Effector CD4-positive, alpha-beta T cell (primary cell): ENCODE data around the gene DUSP5.

Source experiments
- DNase-seq: peaks from one replicate; pipeline ENCODE4 v3.0.0-alpha.2; 2020

The DUSP5 gene

GRCh38 chr10:110481919-110482318, 15.8 kb upstream of the DUSP5 start:
- DNase-seq: no peak

DNA sequence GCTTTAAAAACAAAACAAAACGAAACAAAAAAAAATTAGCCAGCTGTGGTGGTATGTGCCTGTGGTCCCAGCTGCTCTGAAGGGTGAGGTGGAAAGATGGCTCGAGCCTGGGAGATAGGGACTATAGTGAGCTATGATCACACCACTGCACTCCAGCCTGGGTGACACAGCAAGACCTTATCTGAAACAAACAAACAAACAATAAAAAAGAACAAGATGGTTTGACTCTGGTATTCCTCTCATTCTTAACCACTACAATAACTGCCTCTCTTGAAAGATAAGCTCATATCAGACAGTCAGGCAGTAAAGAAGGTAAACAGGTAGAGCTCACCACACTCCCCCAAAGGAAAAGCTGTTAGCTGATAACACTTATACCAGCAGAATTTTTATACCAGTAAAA, 14.1 kb upstream of the DUSP5 start:
- DNase-seq: no peak

GRCh38 chr10:110485541-110485940, 12.2 kb upstream of the DUSP5 start:
- no peak for DNase-seq

DNA sequence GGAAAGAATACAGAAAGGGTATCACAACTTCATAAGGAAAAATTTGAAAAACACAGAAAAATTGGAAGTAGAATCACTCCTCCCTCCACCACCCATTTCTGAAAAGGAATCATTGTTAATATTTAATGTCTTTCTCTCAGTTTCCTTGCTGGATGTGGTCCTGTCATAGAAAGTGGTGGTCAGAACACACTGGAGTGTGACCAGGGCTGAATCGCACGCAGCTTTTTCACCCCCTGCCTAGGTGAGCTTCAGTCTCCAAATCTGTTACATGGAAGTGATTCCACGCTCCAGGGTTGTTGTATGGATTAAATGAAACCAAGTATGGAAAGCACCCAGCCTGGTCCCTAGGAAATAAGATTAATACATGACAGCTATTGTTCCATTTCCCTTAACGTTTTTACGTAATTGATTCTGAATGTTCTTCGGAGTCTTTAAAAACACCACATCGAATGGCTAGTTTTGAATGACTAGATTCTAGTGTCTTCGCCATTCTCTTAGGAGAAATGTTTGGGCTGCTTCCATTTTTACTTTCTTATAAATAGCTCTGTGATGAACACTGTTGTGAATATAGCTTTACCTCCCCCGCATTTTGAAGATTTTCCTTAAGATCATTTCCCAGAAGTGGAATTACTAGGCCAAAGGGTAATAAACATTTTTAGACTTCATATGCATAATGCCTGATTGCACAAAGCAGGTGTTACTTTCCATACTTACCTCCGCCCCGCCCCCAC, 10.9 kb upstream of the DUSP5 start:
- DNase-seq: no peak

DNA sequence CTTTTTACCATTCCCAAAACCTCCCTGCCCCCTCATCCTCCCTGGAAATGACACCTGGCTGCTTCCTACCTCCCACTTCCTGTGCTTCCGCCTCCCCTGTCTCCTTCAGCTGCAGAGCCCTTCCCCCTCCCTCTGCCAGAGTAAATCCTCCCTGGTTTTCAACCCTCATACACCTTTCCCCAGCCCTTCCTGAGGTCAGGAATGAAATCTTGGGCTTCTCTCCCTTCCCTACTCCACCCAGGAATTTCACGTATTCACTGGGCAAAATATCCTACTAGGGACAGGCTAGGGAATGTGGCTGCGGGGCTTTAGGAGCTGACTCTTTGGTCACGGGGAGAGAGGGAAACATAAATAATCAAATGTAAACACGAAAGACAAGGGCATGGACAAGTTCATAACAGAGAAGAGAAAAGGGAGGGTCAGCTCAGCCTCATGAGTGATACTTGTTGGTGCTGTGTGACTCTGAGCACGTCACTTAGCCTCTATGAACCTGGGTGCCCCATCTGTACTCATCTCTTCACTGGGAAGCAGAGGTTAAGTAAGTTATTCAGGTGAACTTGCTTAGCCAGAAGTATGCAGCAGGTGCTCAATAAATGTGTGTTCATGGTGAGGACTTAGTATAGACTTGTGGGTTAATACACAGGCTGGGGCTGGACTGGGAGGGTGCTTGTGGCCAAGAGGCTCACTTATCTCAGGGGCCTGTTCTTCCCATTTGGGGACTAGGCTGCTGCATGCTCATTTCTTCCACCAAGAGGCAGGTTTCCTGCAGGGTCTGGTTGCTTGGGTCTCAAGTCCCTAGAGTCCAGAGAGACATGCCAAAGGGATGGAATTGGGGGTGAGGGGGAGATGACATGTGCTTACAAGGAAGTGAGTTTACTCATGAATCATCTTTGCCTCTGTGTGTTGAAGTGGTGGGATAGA, 10.0 kb upstream of the DUSP5 start:
- DNase-seq: no peak

- DNase-seq: no peak
Measured at GRCh38 chr10:110488332-110488681, 9.4 kb upstream of the DUSP5 start.

GRCh38 chr10:110488940-110489339, 8.8 kb upstream of the DUSP5 start:
- DNase-seq: no peak

- DNase-seq: no peak
Measured at GRCh38 chr10:110490640-110491039, 7.1 kb upstream of the DUSP5 start.

- no peak for DNase-seq
Measured at GRCh38 chr10:110491346-110491745, 6.4 kb upstream of the DUSP5 start.

GRCh38 chr10:110492069-110492822, 5.5 kb upstream of the DUSP5 start:
- DNase-seq: no peak

DNA sequence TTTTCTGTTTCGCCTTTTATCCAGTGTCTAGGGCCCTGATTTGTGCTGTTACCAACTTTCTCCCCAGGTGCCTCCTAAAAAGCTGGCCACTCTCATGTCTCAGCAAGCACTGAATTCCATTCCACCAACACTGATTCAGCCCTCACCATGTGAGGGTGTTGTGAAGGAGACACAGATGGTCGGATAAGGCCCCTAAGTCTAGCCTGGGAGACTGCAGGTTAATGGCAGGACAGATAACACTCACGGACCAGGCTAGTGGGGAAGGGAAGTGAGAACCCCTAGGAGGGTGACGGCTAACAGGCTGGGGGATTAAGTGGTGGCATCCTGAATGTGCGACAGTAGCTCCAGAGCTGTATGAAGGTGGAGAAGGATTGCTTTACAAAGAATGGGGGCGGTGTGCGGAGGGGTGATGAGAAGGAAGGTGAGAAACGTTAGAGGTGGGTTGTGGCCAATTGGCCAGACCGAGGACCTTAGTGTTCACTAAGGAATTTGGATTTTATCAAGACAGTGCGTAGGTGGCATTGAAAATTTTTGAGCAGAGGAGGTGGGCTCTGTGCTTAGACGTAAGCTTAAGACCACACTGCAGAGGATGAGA, 3.8 kb upstream of the DUSP5 start:
- no peak for DNase-seq

GRCh38 chr10:110494532-110494931, 3.2 kb upstream of the DUSP5 start:
- no peak for DNase-seq

DNA sequence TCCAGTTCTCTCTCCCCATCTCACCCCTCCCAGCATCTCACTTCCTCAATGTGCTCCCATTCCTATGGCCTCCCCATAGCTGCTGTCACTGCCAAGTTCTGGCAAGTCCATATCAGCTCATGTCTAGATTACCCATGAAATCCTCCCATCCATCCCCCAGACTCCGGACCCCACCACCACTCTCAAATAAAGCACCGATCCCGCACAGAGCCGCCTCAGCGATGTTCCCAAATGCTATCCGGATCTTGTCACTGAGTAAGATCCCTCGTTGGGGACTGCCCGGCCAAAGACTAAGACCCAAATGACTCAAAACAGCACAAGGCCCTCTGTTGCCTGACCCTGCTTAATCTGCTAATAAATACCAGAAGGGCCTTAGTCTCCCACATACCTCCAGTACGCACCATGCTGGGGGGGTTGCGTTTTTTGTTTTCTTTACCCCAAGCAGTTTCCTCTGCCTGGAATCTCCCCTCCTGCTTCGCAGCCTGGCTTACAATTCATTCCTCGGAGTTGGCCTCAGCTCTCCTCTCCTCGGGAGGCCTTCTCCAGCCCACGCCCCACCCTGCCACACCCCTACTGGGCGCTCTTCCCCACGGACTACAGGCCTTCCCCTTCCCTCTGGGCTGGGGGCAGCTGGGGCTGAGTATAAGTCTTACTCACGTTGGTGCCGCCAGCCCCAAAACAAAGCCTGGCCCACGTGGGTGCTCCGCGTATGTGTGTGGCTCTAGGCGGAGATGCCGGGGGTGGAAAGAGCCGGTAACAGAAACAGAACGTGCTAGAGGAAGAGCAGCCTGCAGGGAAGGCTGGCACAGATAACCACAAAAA, 1.8 kb upstream of the DUSP5 start:
- DNase-seq: peak; percentile 38

- DNase-seq: no peak
Measured at GRCh38 chr10:110496553-110497437, 912 bp upstream of the DUSP5 start.

DNA sequence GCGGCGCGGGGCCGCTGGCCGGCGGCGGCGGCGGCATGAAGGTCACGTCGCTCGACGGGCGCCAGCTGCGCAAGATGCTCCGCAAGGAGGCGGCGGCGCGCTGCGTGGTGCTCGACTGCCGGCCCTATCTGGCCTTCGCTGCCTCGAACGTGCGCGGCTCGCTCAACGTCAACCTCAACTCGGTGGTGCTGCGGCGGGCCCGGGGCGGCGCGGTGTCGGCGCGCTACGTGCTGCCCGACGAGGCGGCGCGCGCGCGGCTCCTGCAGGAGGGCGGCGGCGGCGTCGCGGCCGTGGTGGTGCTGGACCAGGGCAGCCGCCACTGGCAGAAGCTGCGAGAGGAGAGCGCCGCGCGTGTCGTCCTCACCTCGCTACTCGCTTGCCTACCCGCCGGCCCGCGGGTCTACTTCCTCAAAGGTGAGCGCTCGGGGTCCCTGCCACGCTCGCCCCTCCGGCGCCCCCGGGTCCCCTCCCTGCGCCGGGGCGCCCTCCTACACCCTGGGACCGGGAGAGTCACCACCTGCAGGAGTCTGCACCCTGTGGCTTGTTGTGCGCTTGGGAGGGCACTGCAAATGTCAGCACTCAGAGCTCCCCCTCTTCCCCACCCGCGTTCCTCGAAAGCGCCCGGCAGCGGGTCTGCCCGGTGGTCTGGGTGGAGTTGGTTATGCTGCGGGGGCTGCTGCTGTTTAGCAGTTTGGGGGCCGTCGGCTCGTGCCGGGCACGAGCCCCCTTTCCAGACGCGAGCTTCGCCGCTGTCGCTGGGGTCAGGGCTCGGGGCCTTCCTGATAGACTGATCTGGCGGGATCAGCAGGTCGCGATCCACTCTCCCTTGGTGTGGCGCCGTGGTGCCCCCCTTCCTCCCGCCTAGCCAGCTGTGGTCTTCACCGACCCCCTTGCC, 627 bp downstream of the DUSP5 start:
- DNase-seq: peak; percentile 55

DNA sequence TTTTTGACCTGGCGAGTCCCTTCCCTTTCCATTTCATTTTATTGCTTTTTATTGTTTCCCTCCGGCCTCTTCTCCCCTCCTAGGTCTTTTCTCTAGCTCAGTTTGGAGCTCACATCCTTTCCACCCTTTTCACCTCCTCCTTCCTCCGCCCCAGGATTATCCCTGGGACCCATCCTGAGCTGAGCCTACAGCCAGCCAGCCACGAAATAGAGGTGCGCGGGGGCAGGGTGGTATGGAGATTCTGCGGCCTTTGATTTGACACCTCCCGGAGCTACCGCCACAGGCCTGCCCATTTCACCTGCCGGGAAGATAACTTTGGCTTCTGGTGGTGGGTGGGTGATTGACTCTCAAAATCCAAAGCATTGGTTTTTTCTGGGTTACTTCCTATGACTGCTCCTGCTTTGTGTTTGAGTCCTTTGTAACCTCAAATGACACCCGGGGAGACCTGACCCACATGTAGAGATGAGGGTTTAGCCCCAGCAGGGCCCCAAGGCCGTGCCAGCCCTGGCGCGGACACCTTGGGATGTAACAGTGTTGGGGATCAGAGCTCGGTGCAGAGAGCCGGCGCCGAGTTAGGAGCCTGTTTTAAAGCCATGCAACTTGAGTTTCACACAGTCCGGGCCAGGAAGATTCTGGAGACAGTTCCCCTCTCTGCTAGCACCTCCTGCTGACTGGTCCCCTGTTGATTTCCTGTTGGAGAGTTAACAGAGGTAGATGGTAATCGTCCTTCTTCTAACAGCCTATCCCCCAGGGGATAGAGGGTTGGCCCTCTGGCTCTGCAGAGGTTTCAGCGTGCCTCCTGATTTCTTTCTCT, 1.5 kb downstream of the DUSP5 start:
- peak; percentile 27 for DNase-seq

GRCh38 chr10:110499796-110500514, 2.2 kb downstream of the DUSP5 start:
- no peak for DNase-seq

- no peak for DNase-seq
Measured at GRCh38 chr10:110500515-110500905, 2.8 kb downstream of the DUSP5 start.
